Embryonic facial prominence (tissue), 1 donor: ENCODE measurements around the gene TTBK2.
"Not testable (repeated sequence)": the region's sequence is repeated elsewhere in the genome, so short reads cannot be mapped to it uniquely, and the experiment has no call there.

Experiments
- DNase-seq: peaks from one replicate; pipeline ENCODE4 v3.0.0-alpha.2; 2016; ENCODE audit errors: extremely low spot score

Gene TTBK2

DNA sequence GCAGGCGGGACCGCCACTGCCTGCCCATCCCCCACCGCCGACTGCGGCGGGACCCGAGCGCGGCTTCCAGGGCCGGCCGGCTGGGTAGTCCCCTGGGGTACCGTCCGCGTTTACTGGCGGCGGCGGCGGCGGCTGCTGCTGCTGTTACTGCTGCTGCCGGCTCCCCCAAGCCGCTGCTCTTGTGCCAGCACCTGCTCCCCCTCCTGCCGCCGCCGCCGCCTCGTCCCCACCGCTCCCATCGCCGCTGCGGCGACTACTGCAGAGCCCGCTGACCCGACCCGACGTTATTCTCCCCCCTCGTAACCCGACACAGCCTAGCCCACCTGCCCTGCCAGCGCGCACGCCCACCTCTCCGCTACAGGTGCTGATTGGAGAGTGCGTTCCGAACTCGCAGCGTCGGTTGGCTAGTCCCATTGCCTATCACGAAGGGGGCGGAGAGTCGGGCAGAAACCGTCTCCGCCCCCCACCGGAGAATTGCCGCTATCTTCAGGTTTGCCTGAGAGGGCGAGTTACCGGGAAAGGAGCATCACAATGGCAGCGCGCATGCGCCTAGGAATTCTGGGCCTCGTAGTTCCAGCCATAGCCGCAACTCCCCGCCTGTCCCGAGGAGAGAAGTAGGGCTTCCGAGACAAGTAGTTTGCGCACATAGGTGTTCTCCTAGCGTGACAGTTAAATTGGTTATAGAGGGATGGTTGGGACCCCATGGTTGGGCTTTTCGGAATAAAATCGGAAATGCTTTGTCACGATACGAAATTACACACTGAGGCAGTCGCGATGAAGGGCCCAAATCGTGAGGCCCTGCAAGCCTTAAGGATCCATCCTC lies at the start of gene TTBK2:
TSS of gene TTBK2 (minus strand) at position 260 of the 823 bp plus-strand sequence. CDS start 42,161 bp downstream, outside the sequence.
- DNase-seq = peak; percentile 97

DNA sequence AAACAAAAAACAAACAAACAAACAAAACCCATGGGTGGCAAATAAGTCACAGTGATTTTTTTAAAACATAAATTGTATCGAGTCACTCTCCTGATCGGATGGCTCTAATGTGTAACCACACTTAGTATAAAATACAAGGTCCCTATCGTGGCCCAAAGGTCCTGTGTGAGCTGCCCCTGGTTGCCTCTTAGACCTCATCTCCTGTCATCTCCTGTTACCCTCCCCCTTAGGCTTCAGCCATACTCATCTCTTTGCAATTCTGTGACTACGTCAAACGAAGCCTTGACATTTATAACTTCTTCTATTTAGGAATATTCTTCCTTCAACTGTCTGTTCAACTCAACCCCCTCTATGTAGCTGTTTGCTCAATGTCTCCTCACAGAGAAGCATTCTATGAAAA lies 43.9 kb upstream of the TTBK2 start:
- no peak for DNase-seq

DNA sequence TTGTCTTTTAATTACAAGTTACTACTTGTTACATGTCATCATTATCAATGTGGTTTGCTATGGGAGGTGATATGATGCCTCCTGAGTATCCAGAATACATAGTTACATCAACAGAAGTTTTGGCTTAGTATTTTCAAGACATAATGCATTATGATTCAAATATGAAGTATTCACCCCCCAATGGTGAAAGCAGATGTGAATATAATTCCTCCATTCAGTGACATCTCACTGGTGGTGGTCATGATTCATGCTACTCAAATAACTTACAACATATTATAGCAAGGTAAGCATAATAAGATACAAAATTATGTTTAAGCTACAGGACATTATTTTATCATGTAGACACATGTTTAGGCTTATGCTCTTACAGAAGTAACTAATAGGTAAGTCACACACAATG lies 34.9 kb upstream of the TTBK2 start:
- DNase-seq = no peak

DNA sequence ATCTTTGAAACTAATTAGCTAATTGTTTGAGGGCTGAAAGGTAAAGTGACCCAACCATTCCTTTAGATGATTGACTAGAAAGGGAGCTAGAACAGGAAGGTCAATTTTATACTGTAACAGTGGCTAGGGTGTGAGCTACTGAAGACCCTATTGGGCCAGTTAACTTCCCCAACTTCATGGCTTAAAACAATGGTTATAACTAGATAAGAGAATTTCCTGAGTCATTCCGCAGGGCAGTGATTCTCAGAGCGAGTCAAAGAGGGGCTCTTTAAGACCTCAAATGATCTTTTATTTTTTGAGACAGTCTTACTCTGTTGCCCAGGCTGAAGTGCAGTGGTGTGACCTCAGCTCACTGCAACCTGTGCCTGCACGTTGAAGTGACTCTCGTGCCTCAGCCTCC lies 33.7 kb upstream of the TTBK2 start:
- DNase-seq = no peak

DNA sequence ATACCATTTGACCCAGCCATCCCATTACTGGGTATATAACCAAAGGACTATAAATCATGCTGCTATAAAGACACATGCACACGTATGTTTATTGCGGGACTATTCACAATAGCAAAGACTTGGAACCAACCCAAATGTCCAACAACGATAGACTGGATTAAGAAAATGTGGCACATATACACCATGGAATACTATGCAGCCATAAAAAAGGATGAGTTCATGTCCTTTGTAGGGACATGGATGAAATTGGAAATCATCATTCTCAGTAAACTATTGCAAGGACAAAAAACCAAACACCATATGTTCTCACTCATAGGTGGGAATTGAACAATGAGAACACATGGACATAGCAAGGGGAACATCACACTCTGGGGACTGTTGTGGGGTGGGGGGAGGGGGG lies 28.3 kb upstream of the TTBK2 start:
- not testable (repeated sequence) for DNase-seq

DNA sequence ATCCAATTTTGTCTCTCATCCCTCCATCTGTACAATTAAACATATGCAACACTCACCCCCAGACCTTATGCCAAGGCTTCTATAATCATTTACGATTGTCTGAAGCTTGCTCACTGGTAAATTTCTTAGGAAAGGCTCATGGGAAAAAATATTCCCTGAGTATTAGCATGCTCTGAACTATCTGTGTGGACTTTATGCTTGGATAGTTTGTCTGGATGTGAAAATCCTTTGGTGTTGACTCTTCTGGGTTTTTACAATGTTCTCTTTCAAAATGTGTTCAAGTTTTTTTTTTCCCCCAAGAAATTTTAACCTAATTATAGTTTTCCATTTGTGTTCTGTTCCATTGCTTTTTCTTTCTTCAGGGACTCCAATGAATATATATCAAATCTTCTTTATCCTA lies 19.9 kb upstream of the TTBK2 start:
- DNase-seq = no peak

DNA sequence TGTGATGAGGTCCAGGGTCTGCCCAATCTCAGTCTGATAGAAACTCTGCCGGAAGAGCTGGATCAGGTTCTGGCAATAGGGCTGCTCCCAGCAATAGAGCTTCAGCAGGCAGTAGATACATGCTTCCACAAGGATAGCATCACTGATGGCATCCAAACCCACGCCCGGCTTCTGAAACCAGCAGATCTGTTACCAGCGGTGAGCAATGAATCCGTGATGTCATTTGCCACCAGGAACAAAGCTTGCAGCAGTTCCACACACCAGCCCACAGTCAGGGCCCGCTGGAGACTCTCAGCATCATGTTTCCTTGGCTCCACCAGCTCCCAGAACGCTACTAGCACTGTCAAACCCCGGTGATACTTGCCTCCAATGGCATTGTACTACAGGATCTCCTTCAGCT lies 19.3 kb upstream of the TTBK2 start:
- DNase-seq = no peak

DNA sequence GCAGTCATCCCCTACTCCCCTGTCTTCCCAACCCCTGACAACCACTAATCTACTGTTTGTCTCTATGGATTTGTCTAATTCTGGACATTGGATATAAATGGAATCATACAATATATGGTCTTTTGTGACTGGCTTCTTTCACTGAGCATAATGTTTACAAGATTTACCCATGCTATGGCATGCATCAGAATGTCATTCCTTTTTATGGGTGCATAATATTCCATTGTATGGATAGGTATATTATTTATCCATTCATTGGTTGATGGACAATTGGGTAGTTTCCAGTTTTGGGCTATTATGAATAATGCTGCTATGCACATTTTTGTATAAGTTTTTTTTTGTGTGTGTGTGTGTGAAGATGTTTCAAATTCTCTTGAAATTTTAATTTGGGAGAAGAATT lies 16.6 kb upstream of the TTBK2 start:
- DNase-seq = no peak

DNA sequence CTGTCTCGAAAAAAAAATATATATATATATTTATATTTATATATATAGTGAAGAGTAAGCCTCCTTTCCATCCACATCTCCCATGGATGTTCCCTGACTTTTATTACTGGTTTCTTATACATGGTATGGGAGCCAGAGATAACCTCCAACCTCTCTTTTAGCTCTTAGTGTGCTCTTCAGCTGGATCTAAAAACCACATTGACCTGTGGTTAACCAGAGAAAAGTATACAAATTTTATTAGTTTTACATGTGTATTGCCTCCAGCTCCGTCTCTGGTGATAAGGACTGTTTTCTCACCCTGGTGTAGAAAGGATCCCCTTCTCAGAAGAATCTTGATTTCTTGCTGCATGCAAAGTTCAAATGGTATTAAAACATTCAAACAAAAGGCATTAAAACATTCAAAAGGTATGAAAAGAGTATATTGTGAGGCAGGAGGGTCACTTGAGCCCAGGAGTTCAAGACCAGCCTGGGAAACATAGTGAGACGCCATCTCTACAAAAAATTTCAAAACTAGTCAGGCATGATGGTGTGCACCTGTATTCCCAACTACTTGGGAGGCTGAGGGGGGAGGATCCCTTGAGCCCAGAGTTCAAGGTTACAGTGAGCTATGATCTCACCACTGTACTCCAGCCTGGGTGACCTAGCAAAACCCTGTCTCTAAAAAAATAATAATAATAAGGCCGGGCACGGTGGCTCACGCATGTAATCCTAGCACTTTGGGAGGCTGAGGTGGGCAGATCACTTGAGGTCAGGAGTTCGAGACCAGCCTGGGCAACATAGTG lies 13.5 kb upstream of the TTBK2 start:
- DNase-seq = no peak

DNA sequence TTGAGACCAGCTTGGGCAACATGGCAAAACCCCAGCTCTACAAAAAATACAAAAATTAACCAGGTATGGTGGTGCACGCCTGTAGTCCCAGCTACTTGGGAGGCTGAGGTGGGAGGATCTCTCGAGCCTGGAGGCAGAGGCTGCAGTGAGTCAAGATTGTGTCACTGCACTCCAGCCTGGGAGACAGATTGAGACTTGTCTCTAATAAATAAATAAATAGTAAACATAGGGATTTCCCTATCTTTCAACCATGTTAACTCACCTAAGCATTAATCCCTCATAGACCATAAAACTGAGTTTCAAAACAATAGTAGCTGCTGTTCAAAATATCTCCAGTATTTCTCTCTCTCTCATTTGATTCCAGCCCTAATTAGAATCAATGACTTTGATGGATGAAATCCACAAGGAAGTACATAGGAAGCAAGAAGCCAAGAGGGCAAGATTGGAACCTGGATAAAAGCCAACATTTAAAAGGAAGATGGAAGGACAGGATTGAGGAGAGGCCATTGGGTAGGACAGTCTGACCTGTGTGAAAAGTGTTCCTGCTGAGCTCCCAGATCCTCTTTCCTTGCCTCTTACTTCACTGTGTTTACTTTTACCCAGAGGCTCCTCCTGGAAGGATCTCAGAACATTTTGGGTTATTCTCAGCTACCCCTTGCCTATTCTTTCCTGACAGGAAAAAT lies 12.4 kb upstream of the TTBK2 start:
- DNase-seq = no peak

DNA sequence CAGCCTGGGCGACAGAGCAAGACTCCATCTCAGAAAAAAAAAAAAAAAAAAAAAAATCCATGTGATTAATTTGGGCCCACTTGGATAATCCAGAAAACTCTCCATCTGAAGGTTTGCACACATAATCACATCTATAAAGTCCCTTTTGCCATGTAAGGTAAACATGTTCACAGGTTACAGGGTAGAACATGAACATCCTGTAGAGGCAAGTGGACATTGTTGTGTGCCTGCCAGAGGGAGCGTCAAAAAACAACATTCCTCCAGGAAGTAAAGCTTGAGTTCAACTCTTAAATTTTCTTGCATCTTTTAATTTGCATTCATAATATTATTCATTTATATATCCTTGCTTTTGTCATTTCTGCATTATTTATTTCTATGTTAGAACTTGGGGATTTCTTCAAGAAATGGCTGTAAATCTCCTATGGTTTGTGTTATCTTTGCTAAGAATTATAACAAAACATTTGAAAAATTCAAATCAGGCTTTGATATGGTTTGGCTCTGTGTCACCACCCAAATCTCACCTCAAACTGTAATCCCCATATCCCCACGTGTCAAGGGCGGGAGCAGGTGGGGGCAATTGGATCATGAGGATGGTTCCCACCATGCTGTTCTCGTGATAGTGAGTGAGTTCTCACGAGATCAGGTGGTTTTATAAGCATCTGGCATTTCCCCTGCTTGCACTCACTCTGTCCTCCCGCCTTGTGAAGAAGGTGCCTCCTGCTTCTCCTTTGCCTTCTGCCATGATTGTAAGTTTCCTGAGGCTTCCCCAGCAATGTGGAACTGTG lies 11.3 kb upstream of the TTBK2 start:
- no peak for DNase-seq

DNA sequence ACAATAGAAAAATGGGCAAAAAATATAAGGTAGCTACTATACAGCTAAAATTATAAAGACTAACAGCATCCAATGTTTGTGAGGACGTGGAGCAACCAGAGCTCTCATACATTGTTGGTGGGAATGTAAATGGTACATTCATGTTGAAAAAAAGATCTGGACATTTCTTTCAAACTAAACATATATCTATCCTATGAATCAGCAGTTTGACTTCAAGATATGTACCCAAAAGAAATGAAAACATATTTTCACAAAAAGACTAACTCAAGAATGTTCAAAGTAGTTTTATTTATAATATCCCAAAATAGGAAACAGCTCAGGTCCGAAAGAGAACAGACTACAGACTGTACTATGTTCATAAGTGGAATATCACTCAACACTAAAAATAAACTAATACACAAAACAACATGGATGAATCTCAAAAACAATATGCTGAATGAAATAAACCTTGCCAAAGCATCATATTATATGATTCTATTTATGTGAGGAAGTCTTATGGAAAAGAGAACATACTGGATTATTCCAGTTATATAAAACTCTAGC lies 8.8 kb upstream of the TTBK2 start:
- no peak for DNase-seq

DNA sequence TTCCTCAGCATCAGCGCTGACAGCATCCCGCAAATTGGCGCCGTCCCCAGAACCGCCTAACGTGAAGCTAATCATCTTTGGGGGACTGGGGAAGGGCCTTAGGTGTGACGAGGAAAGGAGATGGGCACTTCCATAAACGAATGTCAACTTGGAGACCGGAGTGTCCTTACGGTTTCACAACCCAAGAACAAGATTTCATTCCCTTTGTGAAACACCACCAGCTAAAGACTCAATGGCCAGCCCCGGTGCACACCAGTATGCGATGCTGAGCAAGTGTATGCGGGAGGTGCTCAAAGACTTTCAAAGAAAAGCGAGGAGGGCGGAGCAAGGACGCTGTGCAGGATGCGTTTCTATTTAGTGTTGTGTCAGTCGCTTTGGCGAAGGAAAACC lies 759 bp upstream of the TTBK2 start:
- DNase-seq = peak; percentile 13

DNA sequence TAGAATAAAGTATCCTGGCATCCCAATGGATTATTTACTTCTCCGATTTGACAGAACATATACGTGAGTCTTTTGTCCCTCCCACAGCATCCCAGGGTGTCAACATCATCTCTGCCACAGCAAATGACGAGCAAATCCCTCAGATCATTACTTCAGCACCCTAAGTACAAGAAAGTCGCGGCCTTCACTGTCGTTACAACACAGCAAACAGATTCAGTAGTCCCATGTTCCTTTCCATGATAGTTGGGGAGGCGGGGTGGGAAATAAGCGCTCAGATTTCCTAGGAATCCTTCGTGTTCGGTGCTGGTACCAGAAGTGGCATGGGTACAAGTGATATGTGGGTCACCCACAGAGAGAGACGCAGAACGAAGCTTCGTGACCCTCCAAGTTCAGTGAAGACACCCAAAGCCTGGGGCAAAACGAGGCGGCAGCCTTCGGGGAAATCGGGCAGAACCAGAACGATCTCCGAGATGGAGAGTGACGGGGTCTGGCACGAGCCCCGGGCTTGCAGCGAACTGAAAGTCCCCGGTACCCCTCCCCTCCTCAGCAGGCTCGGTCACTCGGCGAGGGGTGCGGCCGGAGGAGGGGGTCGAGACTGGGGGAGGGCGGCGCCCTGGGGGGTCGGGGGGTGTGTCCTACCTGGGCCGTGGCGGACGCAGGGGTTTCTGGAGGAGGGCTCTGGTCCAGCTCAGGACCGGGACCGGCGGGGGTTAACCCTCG lies 619 bp downstream of the TTBK2 start:
- DNase-seq = peak; percentile 20

DNA sequence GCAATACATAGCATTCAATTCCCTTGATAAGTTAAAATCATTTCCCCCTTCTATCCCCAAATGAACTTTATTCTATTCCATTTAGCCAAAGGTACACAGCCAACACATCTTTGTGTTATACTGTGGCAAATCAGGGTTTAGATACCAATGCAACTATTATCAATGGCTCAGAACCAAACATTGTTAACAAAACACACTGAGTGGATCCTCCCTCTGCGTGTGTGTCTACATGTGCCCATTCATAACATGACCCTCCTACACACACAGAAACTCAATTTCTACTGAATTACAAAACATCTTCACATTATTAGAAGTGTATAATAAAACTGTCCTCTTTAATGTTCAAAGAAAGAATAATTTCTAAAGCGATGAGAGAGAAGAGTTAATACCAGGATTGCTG lies 1.3 kb downstream of the TTBK2 start:
- no peak for DNase-seq

DNA sequence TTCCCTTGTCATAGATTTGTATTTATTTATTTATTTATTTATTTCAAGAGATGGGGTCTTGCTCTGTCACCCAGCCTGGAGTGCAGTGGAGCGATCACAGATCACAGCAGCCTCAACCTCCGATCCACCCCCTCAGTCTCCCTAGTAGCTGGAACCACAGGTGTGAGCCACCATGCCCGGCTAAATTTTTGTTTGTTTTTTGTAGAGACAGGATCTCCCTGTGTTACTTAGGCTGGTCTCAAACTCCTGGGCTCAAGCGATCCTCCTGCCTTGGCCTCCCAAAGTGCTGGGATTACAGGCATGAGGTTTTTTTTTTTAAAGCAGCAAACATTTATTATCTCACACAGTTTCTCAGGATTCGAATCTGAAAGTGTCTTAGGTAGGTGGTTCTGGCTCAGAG lies 2.5 kb downstream of the TTBK2 start:
- no peak for DNase-seq

DNA sequence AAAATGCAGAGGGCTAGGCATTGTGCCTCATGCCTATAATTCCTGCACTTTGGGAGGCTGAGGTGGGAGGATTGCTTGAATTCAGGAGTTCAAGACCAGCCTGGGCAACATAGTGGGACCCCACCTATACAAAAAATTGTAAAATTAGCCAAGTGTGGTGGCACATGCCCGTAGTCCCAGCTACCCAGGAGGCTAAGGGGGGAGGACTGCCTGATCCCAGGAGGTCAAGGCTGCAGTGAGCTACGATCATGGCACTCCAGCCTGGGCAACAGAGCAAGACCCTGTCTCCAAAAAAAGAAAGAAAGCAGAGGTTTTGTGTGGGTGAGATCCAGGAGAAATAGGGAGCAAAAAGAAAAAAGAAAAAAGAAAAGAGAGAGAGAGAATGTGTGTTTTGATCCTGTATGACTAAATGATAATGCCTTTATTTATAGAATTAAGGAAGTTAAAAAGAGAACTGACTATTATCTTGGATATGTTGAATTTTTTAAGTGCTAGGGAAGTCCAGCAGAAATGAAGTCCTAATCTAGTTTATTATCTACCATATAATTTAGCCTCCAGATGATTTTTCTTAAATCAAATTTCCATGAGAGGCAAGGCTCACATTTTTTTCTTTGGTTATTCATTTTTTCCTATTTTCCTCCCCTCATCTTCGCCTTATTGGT lies 4.8 kb downstream of the TTBK2 start:
- no peak for DNase-seq

DNA sequence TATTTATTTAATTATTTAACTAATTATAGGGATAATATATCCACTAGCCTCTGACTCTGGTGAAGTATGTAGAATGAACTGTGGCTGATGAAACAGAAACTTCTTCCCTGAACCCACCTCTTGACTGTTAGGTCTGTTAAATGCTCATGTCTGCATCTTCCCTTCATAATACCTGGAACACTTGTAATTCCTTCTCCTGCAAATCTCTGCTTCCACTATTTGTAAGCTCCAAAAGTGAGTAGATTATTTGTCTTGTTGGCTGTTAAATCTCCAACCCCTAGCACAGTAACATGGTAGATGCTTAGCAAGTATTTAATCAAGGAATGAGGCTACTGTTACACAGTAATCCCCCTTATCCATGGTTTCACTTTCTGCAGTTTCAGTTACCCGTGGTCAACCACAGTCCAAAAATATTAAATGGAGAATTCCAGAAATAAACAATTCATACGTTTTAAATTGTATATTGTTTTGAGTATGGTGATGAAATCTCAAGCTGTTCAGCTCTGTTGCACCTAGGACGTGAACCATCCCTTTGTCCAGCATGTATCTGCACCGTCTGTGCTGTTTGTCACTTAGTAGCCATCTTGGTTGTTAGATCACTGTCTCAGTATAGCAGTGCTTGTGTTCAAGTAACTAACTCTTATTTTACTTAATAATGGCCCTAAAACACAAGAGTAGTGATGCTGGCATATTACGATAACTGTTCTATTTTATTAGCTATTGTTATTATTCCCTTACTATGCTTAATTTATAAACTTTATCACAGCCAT lies 5.7 kb downstream of the TTBK2 start:
- DNase-seq = no peak

DNA sequence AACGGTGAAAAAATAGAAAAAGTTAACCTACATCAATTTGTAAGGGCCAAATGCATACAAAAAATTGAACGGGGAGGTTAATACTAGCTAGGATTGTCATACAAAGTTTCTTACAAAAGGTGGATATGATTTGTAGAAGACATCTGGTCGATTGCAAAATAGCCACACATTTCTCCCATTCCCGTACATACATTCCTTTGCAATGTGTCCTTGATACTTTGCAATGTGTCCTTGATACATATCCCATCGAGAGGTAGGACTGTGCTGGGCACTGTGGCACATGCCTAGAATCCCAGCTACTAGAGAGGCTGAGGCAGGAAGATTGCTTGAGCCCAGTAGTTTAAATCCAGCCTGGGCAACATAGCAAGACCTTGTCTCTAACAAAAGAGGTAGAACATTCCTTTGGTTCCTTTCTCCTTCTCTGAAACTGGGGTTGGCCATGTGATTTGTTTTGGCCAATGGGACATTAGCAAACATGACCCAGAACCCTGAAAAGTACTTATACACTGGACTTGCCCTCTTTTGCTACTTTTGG lies 9.5 kb downstream of the TTBK2 start:
- no peak for DNase-seq
